Neuronal stem cell (in vitro differentiated cells): ENCODE results near the gene CTSW.

Source experiments
- DNase-seq: peaks from one replicate; pipeline ENCODE4 v3.0.0-alpha.2; 2013; ENCODE audit warnings: low spot score
- H2AFZ ChIP-seq: one replicate; pipeline ENCODE4 v1.6.1; 2013; ENCODE audit warnings: mild to moderate bottlenecking, low read length, inconsistent platforms
- H2AK5ac ChIP-seq: 2 replicates; pipeline ENCODE4 v1.6.1; 2013; ENCODE audit warnings: low read depth, mild to moderate bottlenecking, inconsistent platforms, low read length, moderate library complexity, mixed read lengths
- H2BK120ac ChIP-seq: 2 replicates; pipeline ENCODE4 v1.6.1; 2013; ENCODE audit warnings: low read depth, mild to moderate bottlenecking, inconsistent platforms, low read length, moderate library complexity, mixed read lengths
- H2BK12ac ChIP-seq: one replicate; pipeline ENCODE4 v1.6.1; 2013; ENCODE audit warnings: low read length, inconsistent platforms
- H2BK15ac ChIP-seq: 2 replicates; pipeline ENCODE4 v1.6.1; 2013; ENCODE audit warnings: mild to moderate bottlenecking, low read length, inconsistent platforms, mixed read lengths
- H2BK5ac ChIP-seq: one replicate; pipeline ENCODE4 v1.6.1; 2013; ENCODE audit warnings: inconsistent platforms, mild to moderate bottlenecking, low read length, moderate library complexity
- H3K14ac ChIP-seq: one replicate; pipeline ENCODE4 v1.6.1; 2013; ENCODE audit warnings: low read length, inconsistent platforms
- H3K18ac ChIP-seq: 2 replicates; pipeline ENCODE4 v1.6.1; 2013; ENCODE audit warnings: low read length, inconsistent platforms
- H3K23ac ChIP-seq: 2 replicates; pipeline ENCODE4 v1.6.1; 2013; ENCODE audit warnings: low read depth, mild to moderate bottlenecking, mixed read lengths, low read length, inconsistent platforms; ENCODE audit not compliant: poor library complexity
- H3K27ac ChIP-seq: replicated peaks from 3 replicates; pipeline ENCODE4 v1.5.1; 2013; ENCODE audit warnings: low read length, inconsistent platforms
- H3K27me3 ChIP-seq, 3 experiments: 2 replicates each; pipeline ENCODE4 v1.6.1; 2013; ENCODE audit warnings: low read length in 3 of 3, mild to moderate bottlenecking in 2 of 3, inconsistent platforms in 1 of 3, low read depth in 1 of 3, mixed read lengths in 1 of 3, moderate library complexity in 1 of 3; ENCODE audit not compliant: control insufficient read depth in 3 of 3, insufficient read depth in 3 of 3
- H3K36me3 ChIP-seq, 2 donors: replicated peaks in 1 of 2; 2 replicates each; pipeline ENCODE4 v1.6.1; 2013; ENCODE audit warnings: low read length in 2 of 2; ENCODE audit not compliant: control insufficient read depth in 2 of 2, insufficient read depth in 2 of 2
- H3K4ac ChIP-seq: 2 replicates; pipeline ENCODE4 v1.6.1; 2013; ENCODE audit warnings: inconsistent platforms, mild to moderate bottlenecking, low read length, moderate library complexity
- H3K4me1 ChIP-seq, 2 donors: 1 replicate in 1 of 2; 2 replicates in 1 of 2; pipeline ENCODE4 v1.6.1; 2013; ENCODE audit warnings: low read length in 2 of 2, low read depth in 1 of 2; ENCODE audit not compliant: control insufficient read depth in 2 of 2, insufficient read depth in 1 of 2
- H3K4me2 ChIP-seq: one replicate; pipeline ENCODE4 v1.6.1; 2013; ENCODE audit warnings: mild to moderate bottlenecking, low read length, inconsistent platforms; ENCODE audit not compliant: insufficient read depth, poor library complexity, severe bottlenecking
- H3K4me3 ChIP-seq, 2 donors: 2 replicates each; pipeline ENCODE4 v1.5.1; 2013; ENCODE audit warnings: low read length in 2 of 2, mild to moderate bottlenecking in 2 of 2, inconsistent platforms in 1 of 2, moderate library complexity in 1 of 2
- H3K79me1 ChIP-seq: one replicate; pipeline ENCODE4 v1.6.1; 2013; ENCODE audit warnings: low read depth, mild to moderate bottlenecking, inconsistent platforms, low read length, moderate library complexity
- H3K9ac ChIP-seq: one replicate; pipeline ENCODE4 v1.6.1; 2013; ENCODE audit warnings: mild to moderate bottlenecking, low read depth, low read length, inconsistent platforms; ENCODE audit not compliant: poor library complexity
- H3K9me3 ChIP-seq, 2 donors: replicated peaks in 1 of 2; 2 replicates each; pipeline versions ENCODE3 to v1.6.1; 2013; ENCODE audit warnings: low read length in 2 of 2, mild to moderate bottlenecking in 2 of 2, inconsistent platforms in 1 of 2, low read depth in 1 of 2, mixed read lengths in 1 of 2, moderate library complexity in 1 of 2; ENCODE audit not compliant: control insufficient read depth in 2 of 2, insufficient read depth in 1 of 2
- H4K8ac ChIP-seq: one replicate; pipeline ENCODE4 v1.6.1; 2013; ENCODE audit warnings: low read depth, mild to moderate bottlenecking, inconsistent platforms, low read length, moderate library complexity
- H4K91ac ChIP-seq: one replicate; pipeline ENCODE4 v1.6.1; 2013; ENCODE audit warnings: low read length, low read depth, mild to moderate bottlenecking, inconsistent platforms; ENCODE audit not compliant: poor library complexity
- WGBS, 2 donors: extraction: QIAGEN DNeasy Blood & Tissue Kit; methylation state at CpG; one replicate each; pipeline ENCODE4 v1.1.7; 2013; ENCODE audit warnings: missing lambda C conversion rate in 2 of 2, mixed read lengths in 1 of 2; ENCODE audit not compliant: insufficient read length in 2 of 2, insufficient replicate concordance in 1 of 2; ENCODE audit errors: extremely low coverage in 2 of 2; 5-methylcytosine and 5-hydroxymethylcytosine counted together

The CTSW gene

DNA sequence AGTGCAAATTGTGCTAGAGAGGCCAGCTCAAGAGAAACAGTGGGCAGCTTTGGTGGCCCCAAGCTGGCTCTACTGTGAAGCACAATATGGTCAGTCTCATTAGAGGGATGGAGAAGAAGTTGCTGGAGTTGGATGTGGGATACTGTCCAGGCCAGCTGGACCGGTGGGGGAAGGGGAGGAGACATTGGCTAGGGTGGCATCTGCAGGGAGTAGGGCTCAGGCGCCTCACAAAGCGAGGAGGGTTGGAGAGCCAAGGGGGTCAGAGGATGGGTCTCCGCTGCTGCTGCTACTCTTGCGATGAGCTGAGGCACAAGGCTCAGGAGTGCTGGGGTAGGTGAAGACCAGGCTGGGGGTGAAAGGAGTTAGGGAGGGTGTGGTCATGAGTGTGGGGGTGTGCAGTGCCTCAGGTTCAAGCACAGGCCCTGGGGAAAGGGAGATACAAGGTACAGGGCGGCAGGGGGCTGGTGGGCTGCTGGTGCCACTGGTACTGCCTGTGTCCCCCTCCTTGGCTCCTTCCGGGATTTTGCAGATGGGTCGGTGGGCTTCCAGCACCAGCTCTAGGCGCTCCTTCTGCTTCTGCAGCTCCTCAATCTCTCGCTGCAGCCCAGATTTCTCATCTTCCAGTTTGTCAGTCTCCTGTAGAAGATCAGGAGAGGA lies 13.2 kb downstream of the CTSW start:
- H2AFZ ChIP-seq = no peak overlapping the region
- H3K4me3 ChIP-seq = no peak overlapping the region
- no peak overlapping the region for H3K4ac ChIP-seq
- no peak overlapping the region for H3K18ac ChIP-seq
- H3K4me2 ChIP-seq = no peak overlapping the region
- H3K23ac ChIP-seq = no peak overlapping the region
- no peaks in the 10 kb centered on the region for H3K9me3 ChIP-seq
- no peak overlapping the region for H2BK5ac ChIP-seq
- no peak overlapping the region for H3K27ac ChIP-seq
- no peak overlapping the region for H4K91ac ChIP-seq
- H3K36me3 ChIP-seq = no peaks in the 10 kb centered on the region
- H2BK15ac ChIP-seq = no peak overlapping the region
- no CpG with 5 or more reads among the region's 10 CpGs for WGBS, 2 donors
- H3K4me1 ChIP-seq = peaks cover 19 to 20% of the 10 kb centered on the region in 2 donors
- no peak overlapping the region for H3K9ac ChIP-seq
- peak overlapping the region; percentile 25 for H2AK5ac ChIP-seq
- H3K79me1 ChIP-seq = no peaks in the 10 kb centered on the region
- H3K27me3 ChIP-seq = peaks cover 0 to 17% (median 0%) of the 10 kb centered on the region in 3 experiments
- H4K8ac ChIP-seq = no peak overlapping the region
- peak overlapping the region; percentile 27 for H2BK120ac ChIP-seq
- no peak overlapping the region for H2BK12ac ChIP-seq
- no peak for DNase-seq
- H3K14ac ChIP-seq = no peak overlapping the region

DNA sequence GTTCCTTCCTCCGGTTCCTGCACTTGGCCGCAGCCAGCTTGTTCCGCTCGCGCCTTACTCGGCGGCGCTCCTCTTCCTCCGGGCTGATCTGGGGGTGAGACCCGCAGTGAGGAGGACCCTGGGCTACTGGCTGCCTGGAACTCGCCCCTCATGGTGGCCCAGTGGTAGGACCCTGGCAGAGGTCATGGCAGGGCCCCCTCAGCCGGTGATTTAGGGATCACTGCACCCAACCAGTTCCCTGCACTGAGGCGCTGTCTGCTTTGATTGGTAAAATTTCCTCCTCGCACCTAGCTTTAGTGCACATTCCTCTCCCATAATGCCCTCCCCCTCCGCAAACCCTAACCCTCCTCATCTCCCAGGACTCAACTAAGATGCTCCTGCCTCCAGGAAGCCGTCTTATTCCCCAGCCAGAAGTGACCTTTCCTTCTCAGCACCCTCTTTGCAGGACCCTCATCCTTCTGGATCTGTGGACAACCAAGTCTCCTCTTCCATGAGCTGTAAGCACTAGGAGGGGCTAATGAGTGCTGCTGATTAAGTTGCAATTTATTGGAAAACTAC lies 14.5 kb downstream of the CTSW start:
- Histone ChIP-seq H3K4me2 (no peak overlapping the region), H3K14ac (no peak overlapping the region), H3K79me1 (no peaks in the 10 kb centered on the region), H2BK120ac (no peak overlapping the region), H3K9me3 (no peaks in the 10 kb centered on the region), H3K4me1 (peaks cover 16 to 20% of the 10 kb centered on the region in 2 donors), H3K27ac (no peak overlapping the region), H4K91ac (no peak overlapping the region), H3K27me3 (peaks cover 2 to 25% (median 2%) of the 10 kb centered on the region in 3 experiments), H4K8ac (no peak overlapping the region), H3K18ac (no peak overlapping the region), H3K4me3 (no peak overlapping the region), H2BK15ac (no peak overlapping the region), H2BK5ac (no peak overlapping the region), H3K9ac (no peak overlapping the region), H2AFZ (no peak overlapping the region), H3K36me3 (no peaks in the 10 kb centered on the region), H2AK5ac (no peak overlapping the region), H3K23ac (no peak overlapping the region), H2BK12ac (no peak overlapping the region), H3K4ac (no peak overlapping the region)
- no peak for DNase-seq
- no CpG with 5 or more reads among the region's 16 CpGs for WGBS, 2 donors

DNA sequence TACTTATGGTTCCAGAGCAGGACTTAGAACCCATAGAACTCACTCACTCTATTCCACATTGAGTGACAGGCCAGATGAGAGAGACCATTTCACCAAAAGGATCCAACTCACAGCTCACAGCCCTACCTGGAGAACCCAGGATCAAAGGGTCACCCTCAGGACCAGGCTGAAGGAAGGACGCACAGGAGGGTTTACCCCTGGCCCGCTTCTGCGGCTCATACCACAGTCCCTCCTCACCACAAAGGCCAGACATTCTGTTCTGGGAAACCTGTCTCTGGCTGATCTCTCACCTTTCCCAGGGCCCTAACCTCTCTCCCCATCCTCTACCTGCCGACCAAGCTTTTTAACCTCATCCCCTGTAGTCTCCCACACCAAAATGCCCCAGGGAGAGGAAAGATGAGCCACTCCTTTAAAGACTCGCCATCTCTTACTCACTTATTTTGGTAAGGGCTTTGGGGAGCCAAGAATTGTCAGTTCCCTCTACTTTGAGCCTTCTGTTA lies 15.9 kb downstream of the CTSW start:
- Histone ChIP-seq H3K4me1 (peaks cover 14 to 15% of the 10 kb centered on the region in 2 donors), H3K23ac (no peak overlapping the region), H3K4me3 (no peak overlapping the region), H2BK120ac (no peak overlapping the region), H3K9me3 (peaks cover 0 to 2% of the 10 kb centered on the region in 2 donors), H2BK5ac (no peak overlapping the region), H2BK12ac (no peak overlapping the region), H4K91ac (no peak overlapping the region), H3K4me2 (no peak overlapping the region), H3K79me1 (no peaks in the 10 kb centered on the region), H3K4ac (no peak overlapping the region), H3K27me3 (peaks cover 12 to 29% (median 14%) of the 10 kb centered on the region in 3 experiments), H2AK5ac (peak overlapping the region; percentile 18), H2BK15ac (no peak overlapping the region), H3K14ac (no peak overlapping the region), H4K8ac (no peak overlapping the region), H3K36me3 (no peaks in the 10 kb centered on the region), H3K9ac (no peak overlapping the region), H2AFZ (no peak overlapping the region), H3K18ac (no peak overlapping the region), H3K27ac (no peak overlapping the region)
- no CpG with 5 or more reads among the region's 5 CpGs for WGBS, 2 donors
- no peak for DNase-seq
